ENCODE results near the gene OR5K1.

OR5K1 gene

DNA sequence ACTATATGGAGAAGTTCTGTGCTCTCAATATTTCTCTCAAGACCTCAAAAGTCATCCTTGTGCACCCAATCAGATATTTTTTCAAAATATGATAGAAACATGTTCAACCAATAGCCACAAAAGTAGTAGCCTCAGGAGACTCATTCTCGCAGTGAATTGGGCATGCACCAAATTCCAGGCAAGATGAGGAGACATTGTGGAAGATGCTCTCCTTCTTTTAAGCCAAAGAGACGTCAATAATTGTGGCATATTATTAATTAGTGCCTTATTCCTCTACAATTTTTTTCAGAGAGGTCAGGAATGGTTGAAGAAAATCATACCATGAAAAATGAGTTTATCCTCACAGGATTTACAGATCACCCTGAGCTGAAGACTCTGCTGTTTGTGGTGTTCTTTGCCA is 34.4 kb downstream of the OR5K1 start, which contains the start of gene OR5K2:
Gene OR5K2, plus strand, starts transcription at position 301 of the 400 bp plus-strand sequence. Its CDS starts 0 bp downstream, at position 301.
- ChIA-PET CTCF (no interaction called here), POLR2A (no interaction called here)
- H3K27ac ChIP-seq (ENCODE audit: extremely low read depth, low read depth, low read length), result no peak within 1 kb of the TSS
- no peaks in the 10 kb centered on the region for H3K36me3 ChIP-seq (ENCODE audit: control insufficient read depth in 2 of 2, insufficient read depth in 1 of 2, low read length in 2 of 2)
- TF ChIP-seq ZNF544 (tag by site-specific recombination; IDR thresholded peaks at IDR 0.05), result no peak
- no peak for TF ChIP-seq ZNF239 (tag by site-specific recombination; IDR thresholded peaks at IDR 0.05)
- TF ChIP-seq KLF10 (tag by site-specific recombination; IDR thresholded peaks at IDR 0.05), result no peak
- H3K9me3 ChIP-seq (ENCODE audit: control insufficient read depth, insufficient read depth, low read depth, low read length), result no peaks in the 10 kb centered on the region
- H3K4me1 ChIP-seq (ENCODE audit: control insufficient read depth, insufficient read depth, low read length), result no peaks in the 10 kb centered on the region
- no peak within 1 kb of the TSS for H3K4me3 ChIP-seq (ENCODE audit: low read depth, low read length)

DNA sequence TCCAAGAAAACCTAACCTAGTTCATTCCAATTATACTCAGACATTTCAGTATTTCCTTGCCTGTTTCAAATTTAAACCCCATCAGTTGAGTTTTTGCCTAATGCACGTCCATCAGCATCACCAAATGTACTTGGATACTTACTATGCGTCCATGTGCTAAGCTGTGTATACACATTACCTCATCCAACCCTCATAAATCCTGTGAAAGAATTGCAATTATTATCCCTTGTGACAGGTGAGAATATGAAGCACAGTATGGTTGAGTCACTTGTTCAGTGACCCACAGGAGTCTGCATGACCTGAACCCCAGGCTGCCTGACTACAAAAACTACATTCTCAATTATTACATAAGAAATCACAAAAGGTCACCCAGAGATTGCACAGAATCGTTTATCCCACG is 37.0 kb downstream of the OR5K1 start:
- ChIA-PET CTCF (no interaction called here), POLR2A (no interaction called here)
- H3K4me1 ChIP-seq (ENCODE audit: control insufficient read depth, insufficient read depth, low read length), result no peaks in the 10 kb centered on the region
- TF ChIP-seq GLI2 (tag by site-specific recombination; IDR thresholded peaks at IDR 0.05; ENCODE audit: borderline replicate concordance, low read depth) (peak; percentile 74), ZNF629 (tag by site-specific recombination; IDR thresholded peaks at IDR 0.05) (peak; percentile 93), ZNF394 (tag by site-specific recombination; IDR thresholded peaks at IDR 0.05; ENCODE audit: borderline replicate concordance) (peak; percentile 50; the same call in 1 of the 2 replicates), SETDB1 (IDR thresholded peaks at IDR 0.05; ENCODE audit: insufficient read length, low read length) (no peak), ZNF768 (tag by site-specific recombination; IDR thresholded peaks at IDR 0.05) (no peak), KLF8 (tag by site-specific recombination; IDR thresholded peaks at IDR 0.05) (peak; percentile 41; the same call in 1 of the 2 replicates), MZF1 (tag by site-specific recombination; IDR thresholded peaks at IDR 0.05; ENCODE audit: borderline replicate concordance) (peak; percentile 65; the same call in 1 of the 2 replicates), ZNF10 (tag by site-specific recombination; IDR thresholded peaks at IDR 0.05) (peak; percentile 74; the same call in 1 of the 2 replicates), ZNF585B (tag by site-specific recombination; IDR thresholded peaks at IDR 0.05) (no peak), GFI1B (tag by site-specific recombination; IDR thresholded peaks at IDR 0.05) (peak; percentile 69; the same call in 1 of the 2 replicates), REPIN1 (tag by site-specific recombination; IDR thresholded peaks at IDR 0.05; ENCODE audit: low read depth) (0 out of 2 replicates have a peak, but pooled peaks have one; percentile 47), ZFP69B (tag by site-specific recombination; IDR thresholded peaks at IDR 0.05) (peak; percentile 57; the same call in 1 of the 2 replicates), ZNF621 (tag by site-specific recombination; IDR thresholded peaks at IDR 0.05) (no peak), ZNF701 (tag by site-specific recombination; IDR thresholded peaks at IDR 0.05) (no peak), ZNF335 (tag by site-specific recombination; conservative IDR thresholded peaks at IDR 0.05) (0 out of 2 replicates have a peak, but pooled peaks have one; percentile 16), ZNF24 (tag by site-specific recombination; IDR thresholded peaks at IDR 0.05) (peak; percentile 93), ZBTB48 (tag by site-specific recombination; IDR thresholded peaks at IDR 0.05) (no peak), ZNF501 (tag by site-specific recombination; IDR thresholded peaks at IDR 0.05) (0 out of 2 replicates have a peak, but pooled peaks have one; percentile 35), FEZF1 (tag by site-specific recombination; IDR thresholded peaks at IDR 0.05) (peak; percentile 75), ZNF843 (tag by site-specific recombination; IDR thresholded peaks at IDR 0.05) (peak; percentile 94), ZNF837 (tag by site-specific recombination; IDR thresholded peaks at IDR 0.05) (no peak), SP2 (tag by site-specific recombination; IDR thresholded peaks at IDR 0.05) (0 out of 2 replicates have a peak, but pooled peaks have one; percentile 17), MEIS1 (CRISPR knock-in tag; IDR thresholded peaks at IDR 0.05; ENCODE audit: borderline replicate concordance) (peak; percentile 45; the same call in 1 of the 2 replicates), ZNF76 (tag by site-specific recombination; IDR thresholded peaks at IDR 0.05; ENCODE audit: borderline replicate concordance, low read depth) (0 out of 2 replicates have a peak, but pooled peaks have one; percentile 30), ZFP37 (tag by site-specific recombination; IDR thresholded peaks at IDR 0.05) (peak; percentile 71; the same call in 1 of the 2 replicates), ZNF221 (tag by site-specific recombination; IDR thresholded peaks at IDR 0.05; ENCODE audit: borderline replicate concordance) (no peak), ZNF146 (tag by site-specific recombination; IDR thresholded peaks at IDR 0.05) (0 out of 2 replicates have a peak, but pooled peaks have one; percentile 20)
- TF ChIP-seq, protein P1, sequence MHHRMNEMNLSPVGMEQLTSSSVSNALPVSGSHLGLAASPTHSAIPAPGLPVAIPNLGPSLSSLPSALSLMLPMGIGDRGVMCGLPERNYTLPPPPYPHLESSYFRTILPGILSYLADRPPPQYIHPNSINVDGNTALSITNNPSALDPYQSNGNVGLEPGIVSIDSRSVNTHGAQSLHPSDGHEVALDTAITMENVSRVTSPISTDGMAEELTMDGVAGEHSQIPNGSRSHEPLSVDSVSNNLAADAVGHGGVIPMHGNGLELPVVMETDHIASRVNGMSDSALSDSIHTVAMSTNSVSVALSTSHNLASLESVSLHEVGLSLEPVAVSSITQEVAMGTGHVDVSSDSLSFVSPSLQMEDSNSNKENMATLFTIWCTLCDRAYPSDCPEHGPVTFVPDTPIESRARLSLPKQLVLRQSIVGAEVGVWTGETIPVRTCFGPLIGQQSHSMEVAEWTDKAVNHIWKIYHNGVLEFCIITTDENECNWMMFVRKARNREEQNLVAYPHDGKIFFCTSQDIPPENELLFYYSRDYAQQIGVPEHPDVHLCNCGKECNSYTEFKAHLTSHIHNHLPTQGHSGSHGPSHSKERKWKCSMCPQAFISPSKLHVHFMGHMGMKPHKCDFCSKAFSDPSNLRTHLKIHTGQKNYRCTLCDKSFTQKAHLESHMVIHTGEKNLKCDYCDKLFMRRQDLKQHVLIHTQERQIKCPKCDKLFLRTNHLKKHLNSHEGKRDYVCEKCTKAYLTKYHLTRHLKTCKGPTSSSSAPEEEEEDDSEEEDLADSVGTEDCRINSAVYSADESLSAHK (tag by site-specific recombination; IDR thresholded peaks at IDR 0.05), result peak; percentile 16; the same call in 1 of the 2 replicates
- TF ChIP-seq, protein P2, sequence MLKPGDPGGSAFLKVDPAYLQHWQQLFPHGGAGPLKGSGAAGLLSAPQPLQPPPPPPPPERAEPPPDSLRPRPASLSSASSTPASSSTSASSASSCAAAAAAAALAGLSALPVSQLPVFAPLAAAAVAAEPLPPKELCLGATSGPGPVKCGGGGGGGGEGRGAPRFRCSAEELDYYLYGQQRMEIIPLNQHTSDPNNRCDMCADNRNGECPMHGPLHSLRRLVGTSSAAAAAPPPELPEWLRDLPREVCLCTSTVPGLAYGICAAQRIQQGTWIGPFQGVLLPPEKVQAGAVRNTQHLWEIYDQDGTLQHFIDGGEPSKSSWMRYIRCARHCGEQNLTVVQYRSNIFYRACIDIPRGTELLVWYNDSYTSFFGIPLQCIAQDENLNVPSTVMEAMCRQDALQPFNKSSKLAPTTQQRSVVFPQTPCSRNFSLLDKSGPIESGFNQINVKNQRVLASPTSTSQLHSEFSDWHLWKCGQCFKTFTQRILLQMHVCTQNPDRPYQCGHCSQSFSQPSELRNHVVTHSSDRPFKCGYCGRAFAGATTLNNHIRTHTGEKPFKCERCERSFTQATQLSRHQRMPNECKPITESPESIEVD (tag by site-specific recombination; IDR thresholded peaks at IDR 0.05), result peak; percentile 98

More for the DNA sequence above, 37.0 kb downstream of the OR5K1 start:
- H3K27ac ChIP-seq (ENCODE audit: extremely low read depth, low read depth, low read length), result no peak overlapping the region
- H3K36me3 ChIP-seq (ENCODE audit: control insufficient read depth in 2 of 2, insufficient read depth in 1 of 2, low read length in 2 of 2), result no peaks in the 10 kb centered on the region
- H3K4me3 ChIP-seq (ENCODE audit: low read depth, low read length), result no peak overlapping the region
- no peaks in the 10 kb centered on the region for H3K9me3 ChIP-seq (ENCODE audit: control insufficient read depth, insufficient read depth, low read depth, low read length)

Measured in HEK293 (cell line).